ENCODE data around the gene PLXNB2.

DNA sequence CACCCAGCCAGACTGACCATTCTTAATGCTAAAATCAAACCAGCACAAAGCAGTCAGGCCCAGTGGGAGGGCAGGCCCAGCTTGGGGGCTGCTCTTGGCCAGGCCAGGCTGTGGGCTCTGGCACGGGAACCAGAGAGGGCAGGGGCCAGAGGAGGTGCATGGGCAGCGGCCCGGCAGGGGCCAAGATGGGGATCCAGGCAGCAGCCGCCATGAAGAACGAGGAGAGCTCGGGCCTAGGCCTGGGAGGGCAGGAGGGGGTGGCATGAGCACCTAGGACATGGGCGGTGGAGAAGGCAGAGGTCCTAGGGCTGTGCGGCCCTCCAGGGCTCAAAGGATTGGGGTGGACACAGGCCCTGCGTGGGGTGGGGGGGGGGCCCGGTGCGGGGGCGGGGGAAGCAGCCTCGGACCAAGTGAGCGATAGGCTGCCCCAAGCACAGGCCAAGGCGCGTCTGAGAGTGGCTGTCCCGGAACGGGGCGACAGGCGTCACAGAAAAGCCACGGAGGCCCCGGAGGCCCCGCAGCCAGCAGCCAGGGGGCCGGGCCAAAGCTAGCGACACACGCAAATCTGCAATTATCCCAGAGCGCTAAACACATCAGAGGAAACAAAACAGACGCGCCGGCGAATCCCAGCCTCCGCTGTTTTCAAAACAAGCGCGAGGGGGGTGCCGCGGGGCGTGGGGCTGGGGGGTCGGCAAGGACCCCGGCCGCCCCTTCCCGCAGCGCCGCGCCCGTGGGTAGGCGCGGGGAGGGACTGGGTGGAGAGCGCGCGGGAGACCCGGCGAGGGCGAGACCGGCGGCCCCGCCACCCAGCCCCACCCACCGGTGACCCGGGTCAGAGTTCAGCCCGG, 8.3 kb downstream of the PLXNB2 start:
- TF ChIP-seq, protein P1, sequence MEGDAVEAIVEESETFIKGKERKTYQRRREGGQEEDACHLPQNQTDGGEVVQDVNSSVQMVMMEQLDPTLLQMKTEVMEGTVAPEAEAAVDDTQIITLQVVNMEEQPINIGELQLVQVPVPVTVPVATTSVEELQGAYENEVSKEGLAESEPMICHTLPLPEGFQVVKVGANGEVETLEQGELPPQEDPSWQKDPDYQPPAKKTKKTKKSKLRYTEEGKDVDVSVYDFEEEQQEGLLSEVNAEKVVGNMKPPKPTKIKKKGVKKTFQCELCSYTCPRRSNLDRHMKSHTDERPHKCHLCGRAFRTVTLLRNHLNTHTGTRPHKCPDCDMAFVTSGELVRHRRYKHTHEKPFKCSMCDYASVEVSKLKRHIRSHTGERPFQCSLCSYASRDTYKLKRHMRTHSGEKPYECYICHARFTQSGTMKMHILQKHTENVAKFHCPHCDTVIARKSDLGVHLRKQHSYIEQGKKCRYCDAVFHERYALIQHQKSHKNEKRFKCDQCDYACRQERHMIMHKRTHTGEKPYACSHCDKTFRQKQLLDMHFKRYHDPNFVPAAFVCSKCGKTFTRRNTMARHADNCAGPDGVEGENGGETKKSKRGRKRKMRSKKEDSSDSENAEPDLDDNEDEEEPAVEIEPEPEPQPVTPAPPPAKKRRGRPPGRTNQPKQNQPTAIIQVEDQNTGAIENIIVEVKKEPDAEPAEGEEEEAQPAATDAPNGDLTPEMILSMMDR (IDR thresholded peaks at IDR 0.05), result peak in 1 of 12 donors; percentile 29
- TF ChIP-seq POLR2A (IDR thresholded peaks at IDR 0.05), result no peak

All from heart left ventricle (tissue), 13 donors.